IMR-90 (cell line): ENCODE results near the gene LRRC1. TPM values are rescaled to one million over a fixed set of nuclear protein-coding genes. Genes with fewer than 3 reads are reported as not detected.

ENCODE experiments used
- ATAC-seq: fragments of 200-7000 bp; cut with Tn5 transposase; 2 replicates; pipeline ENCODE4 v1.9.1; 2020; ENCODE audit warnings: low read depth, mild to moderate bottlenecking, moderate library complexity
- BruUV-seq: library from RNA; stranded (reverse); fragments of 400-500 nt; replicated peaks from 2 replicates; lab custom pipeline; 2021; lab: Mats Ljungman, UMichigan
- CTCF ChIA-PET: fragments of 300-600 bp; formaldehyde crosslinking; extraction: SDS; loops from one replicate; lab custom pipeline; 2021; ENCODE audit warnings: antibody characterized with exemption; lab: Yijun Ruan, JAX
- POLR2A ChIA-PET: fragments of 300-600 bp; sonication (Branson Sonifier 250); formaldehyde crosslinking; loops from one replicate; lab custom pipeline; 2022; ENCODE audit warnings: antibody characterized with exemption; ENCODE audit not compliant: unreplicated experiment; lab: Charles Lee
- DNase-seq: peaks from one replicate; pipeline ENCODE4 v3.0.0; 2013
- H2AFZ ChIP-seq: replicated peaks from 2 replicates; pipeline ENCODE3; 2013; ENCODE audit warnings: low read length, mild to moderate bottlenecking; ENCODE audit not compliant: poor library complexity
- H2AK5ac ChIP-seq: 2 replicates; pipeline ENCODE4 v1.6.1; 2013; ENCODE audit warnings: low read depth, low read length, inconsistent platforms
- H2AK9ac ChIP-seq: replicated peaks from 2 replicates; pipeline ENCODE3; 2013; ENCODE audit warnings: mild to moderate bottlenecking, low read depth, low read length, moderate library complexity; ENCODE audit not compliant: poor library complexity
- H2BK120ac ChIP-seq: 2 replicates; pipeline ENCODE4 v1.6.1; 2013; ENCODE audit warnings: low read depth, low read length, inconsistent platforms
- H2BK15ac ChIP-seq: 3 replicates; pipeline ENCODE4 v1.6.1; 2013; ENCODE audit warnings: low read depth, low read length, inconsistent platforms
- H2BK20ac ChIP-seq: 2 replicates; pipeline ENCODE4 v1.6.1; 2013; ENCODE audit warnings: low read depth, mild to moderate bottlenecking, inconsistent platforms, low read length, moderate library complexity
- H2BK5ac ChIP-seq: 2 replicates; pipeline ENCODE4 v1.6.1; 2013; ENCODE audit warnings: mild to moderate bottlenecking, low read depth, low read length, inconsistent platforms; ENCODE audit not compliant: poor library complexity, severe bottlenecking
- H3K14ac ChIP-seq: replicated peaks from 2 replicates; pipeline ENCODE4 v1.6.1; 2013; ENCODE audit warnings: low read depth, low read length, inconsistent platforms
- H3K18ac ChIP-seq: 2 replicates; pipeline ENCODE4 v1.6.1; 2013; ENCODE audit warnings: low read depth, low read length, control low read depth
- H3K23ac ChIP-seq: 2 replicates; pipeline ENCODE4 v1.6.1; 2013; ENCODE audit warnings: low read depth, low read length, inconsistent platforms
- H3K27ac ChIP-seq: 2 replicates; pipeline ENCODE4 v1.5.1; 2013; ENCODE audit warnings: mild to moderate bottlenecking, control low read depth, low read length; ENCODE audit not compliant: insufficient read depth
- H3K27me3 ChIP-seq: 2 replicates; pipeline ENCODE4 v1.6.1; 2013; ENCODE audit warnings: low read length; ENCODE audit not compliant: control insufficient read depth, insufficient read depth
- H3K36me3 ChIP-seq: 2 replicates; pipeline ENCODE4 v1.6.1; 2013; ENCODE audit warnings: low read length, mixed read lengths; ENCODE audit not compliant: control insufficient read depth, insufficient read depth
- H3K4ac ChIP-seq: 2 replicates; pipeline ENCODE4 v1.6.1; 2013; ENCODE audit warnings: low read depth, low read length, inconsistent platforms
- H3K4me1 ChIP-seq: 2 replicates; pipeline ENCODE4 v1.6.1; 2013; ENCODE audit warnings: low read length, mixed read lengths; ENCODE audit not compliant: control insufficient read depth, insufficient read depth
- H3K4me2 ChIP-seq: 2 replicates; pipeline ENCODE4 v1.6.1; 2013; ENCODE audit warnings: low read depth, mild to moderate bottlenecking, control low read depth, low read length, moderate library complexity
- H3K4me3 ChIP-seq: 2 replicates; pipeline ENCODE4 v1.5.1; 2013; ENCODE audit warnings: low read depth, mild to moderate bottlenecking, control low read depth, low read length, moderate library complexity; ENCODE audit not compliant: insufficient read depth
- H3K56ac ChIP-seq: 2 replicates; pipeline ENCODE4 v1.6.1; 2013; ENCODE audit warnings: low read length, inconsistent platforms; ENCODE audit not compliant: insufficient read depth; ENCODE audit errors: extremely low read depth
- H3K79me1 ChIP-seq, 2 experiments: 2 replicates each; pipeline ENCODE4 v1.6.1; 2013; ENCODE audit warnings: low read length in 2 of 2, inconsistent platforms in 1 of 2, low read depth in 1 of 2
- H3K9ac ChIP-seq: 2 replicates; pipeline ENCODE4 v1.6.1; 2013; ENCODE audit warnings: low read depth, low read length, control low read depth
- H3K9me1 ChIP-seq: 2 replicates; pipeline ENCODE4 v1.6.1; 2013; ENCODE audit warnings: low read length, inconsistent platforms; ENCODE audit not compliant: insufficient read depth
- H3K9me3 ChIP-seq: 2 replicates; pipeline ENCODE4 v1.6.1; 2013; ENCODE audit warnings: low read length; ENCODE audit not compliant: control insufficient read depth, insufficient read depth
- H4K20me1 ChIP-seq: 2 replicates; pipeline ENCODE4 v1.6.1; 2013; ENCODE audit warnings: low read length, inconsistent platforms; ENCODE audit not compliant: insufficient read depth
- H4K5ac ChIP-seq: 2 replicates; pipeline ENCODE4 v1.6.1; 2013; ENCODE audit warnings: mild to moderate bottlenecking, low read depth, low read length, control low read depth
- H4K8ac ChIP-seq, 2 experiments: 2 replicates each; pipeline ENCODE4 v1.6.1; 2013; ENCODE audit warnings: low read depth in 2 of 2, low read length in 2 of 2, control low read depth in 1 of 2, inconsistent platforms in 1 of 2
- H4K91ac ChIP-seq: 2 replicates; pipeline ENCODE4 v1.6.1; 2013; ENCODE audit warnings: low read depth, low read length, inconsistent platforms; ENCODE audit not compliant: insufficient read depth
- BHLHE40 ChIP-seq: fragments of 150-350 bp; IDR thresholded peaks from 2 replicates; pipeline ENCODE4 v1.6.1; 2016; ENCODE audit warnings: mild to moderate bottlenecking, low read depth, low read length
- CHD1 ChIP-seq: IDR thresholded peaks from 2 replicates; pipeline ENCODE4 v1.6.1; 2012; ENCODE audit warnings: low read depth, low read length, improper control_type of control experiment
- POLR2A ChIP-seq: IDR thresholded peaks from 2 replicates; pipeline ENCODE4 v1.6.1; 2012; ENCODE audit warnings: mild to moderate bottlenecking, low read depth, low read length
- RCOR1 ChIP-seq: IDR thresholded peaks from 2 replicates; pipeline ENCODE4 v1.6.1; 2012; ENCODE audit warnings: mild to moderate bottlenecking, low read length, improper control_type of control experiment; ENCODE audit not compliant: insufficient replicate concordance
- WGBS, 2 experiments: methylation state at CpG; one replicate each; pipeline versions ENCODE4 v1.1.5 to v1.1.7; 2013; ENCODE audit warnings: missing lambda C conversion rate in 2 of 2; ENCODE audit not compliant: insufficient read length in 1 of 2; ENCODE audit errors: extremely low coverage in 2 of 2; 5-methylcytosine and 5-hydroxymethylcytosine counted together
- dilution Hi-C: fragments of 300-500 bp; cut with HindIII; formaldehyde crosslinking; loops from one replicate; pipeline ENCODE4 v1.14.3; 2018; ENCODE audit warnings: low sequenced_read_pairs; ENCODE audit not compliant: unreplicated experiment
- in situ Hi-C: fragments of 300-500 bp; cut with MboI; formaldehyde crosslinking; loops from 3 replicates; pipeline ENCODE4 v1.14.3; 2019; ENCODE audit warnings: low sequenced_read_pairs, inconsistent platforms, mixed read lengths
- intact Hi-C: fragments of 100-400 bp; cut with micrococcal nuclease; formaldehyde crosslinking; loops from 2 replicates; pipeline ENCODE4 v1.10.0; 2022
- polyA plus RNA-seq, 3 experiments: library from polyadenylated mRNA; depleted of rRNA; stranded (reverse); fragments of >200 nt; gene quantifications; 2 replicates each; pipeline ENCODE4 v1.2.3, GENCODE V29; 2012; ENCODE audit warnings: low replicate concordance in 1 of 3
- total RNA-seq: library from RNA; depleted of rRNA; stranded (reverse); fragments of >200 nt; gene quantifications from 2 replicates; pipeline ENCODE4 v1.2.3, GENCODE V29; 2012

The LRRC1 gene
- total and polyA plus RNA-seq, 2 of the 4 experiments (the other 2 are of a cell fraction) = 5.1 to 6.1 TPM

GRCh38 chr6:53862662-53863462 is 68.1 kb downstream of the LRRC1 start:
- Histone ChIP-seq H3K9ac (no peak overlapping the region), H4K8ac (peak overlapping the region in 1 of 2 experiments; percentile 13; a peak in 1 of 4 replicates), H2BK15ac (peak overlapping the region; percentile 5; the same call in 2 of the 3 replicates), H2AFZ (no peak overlapping the region), H3K9me3 (no peaks in the 10 kb centered on the region), H3K23ac (peak overlapping the region; percentile 49; the same call in 1 of the 2 replicates), H3K4me3 (no peak overlapping the region), H3K4ac (peak overlapping the region; percentile 26), H3K56ac (no peak overlapping the region), H3K9me1 (peaks cover 12% of the 10 kb centered on the region), H3K4me1 (peaks cover 13% of the 10 kb centered on the region), H2AK5ac (no peak overlapping the region), H3K18ac (peak overlapping the region; percentile 36; the same call in 1 of the 2 replicates), H2AK9ac (no peak overlapping the region), H2BK20ac (peak overlapping the region; percentile 28), H3K27ac (no peak overlapping the region), H4K91ac (peak overlapping the region; percentile 20; the same call in 1 of the 2 replicates), H2BK5ac (no peak overlapping the region), H3K14ac (peak overlapping the region; percentile 24), H3K79me1 (peaks cover 23 to 42% of the 10 kb centered on the region in 2 experiments), H3K27me3 (no peaks in the 10 kb centered on the region), H4K20me1 (no peaks in the 10 kb centered on the region), H3K4me2 (peak overlapping the region; percentile 51), H4K5ac (peak overlapping the region; percentile 23; the same call in 1 of the 2 replicates), H3K36me3 (no peaks in the 10 kb centered on the region), H2BK120ac (peak overlapping the region; percentile 21)
- DNase-seq (peak; percentile 93), ATAC-seq (peak; percentile 92)
- ChIA-PET CTCF (interaction anchor here (0.6 to 0.9 kb wide), 2 partner anchors 13 to 17 kb away, joined by 3 read pairs; no protein-coding TSS in a partner anchor), POLR2A (no interaction called here)
- intact Hi-C loops = no loop called here
- no peak for TF ChIP-seq CHD1
- TF ChIP-seq POLR2A = no peak
- TF ChIP-seq BHLHE40 = 0 out of 2 replicates have a peak, but pooled peaks have one; percentile 10
- no peak for TF ChIP-seq RCOR1
- 40% methylated on average over 2 of the region's 7 CpGs; no CpG with 5 or more reads in 1 of the 2 experiments for WGBS, 2 experiments
- in situ Hi-C loops = no loop called here
- BruUV-seq = no TSS peak
- dilution Hi-C loops = no loop called here
